ENCODE measurements around the gene AP2B1.

The AP2B1 gene

DNA sequence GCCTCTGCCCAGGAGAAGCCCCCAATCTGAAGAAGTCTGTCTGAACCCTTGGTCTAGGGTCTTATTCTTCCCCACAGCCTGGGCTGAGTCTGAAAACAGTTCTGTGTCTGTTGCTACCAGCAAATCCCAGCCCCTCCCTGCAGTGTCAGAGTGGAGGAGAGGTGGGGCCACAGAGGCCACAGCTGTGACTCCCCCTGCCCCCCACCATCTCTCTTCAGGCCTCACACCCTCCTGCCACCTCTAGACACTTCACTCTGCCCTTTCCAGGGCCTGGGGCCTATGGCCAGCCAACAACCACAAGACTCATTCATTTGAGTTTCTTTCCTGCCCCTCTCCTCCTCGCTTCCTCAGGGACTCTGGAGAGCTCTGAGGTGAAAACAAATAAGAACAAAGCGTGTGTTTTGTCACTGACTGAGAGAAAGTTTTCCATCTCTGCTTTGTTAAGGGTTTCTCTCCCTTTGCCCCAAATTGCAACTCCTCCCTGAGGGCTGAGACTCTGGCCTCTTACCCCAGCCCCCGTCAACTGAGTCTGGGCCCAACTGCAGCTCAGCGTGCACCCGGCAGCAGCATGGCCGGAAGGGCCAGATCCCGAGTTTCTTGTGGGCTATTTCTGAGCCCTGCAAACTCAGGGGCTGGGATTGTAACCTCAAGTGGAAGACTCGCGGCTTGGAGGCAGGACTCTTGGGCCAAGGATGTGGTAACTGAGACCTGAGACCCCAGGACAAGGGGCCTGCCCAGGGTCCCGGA is 186.7 kb downstream of the AP2B1 start:
- Histone ChIP-seq H3K4me3 (ENCODE audit: insufficient read depth, low read depth, low read length) (no peak overlapping the region), H3K27ac (ENCODE audit: insufficient read depth, low read depth, low read length, poor library complexity, severe bottlenecking) (no peak overlapping the region), H3K9me3 (ENCODE audit: control insufficient read depth, low read length) (no peaks in the 10 kb centered on the region), H3K27me3 (ENCODE audit: control insufficient read depth, insufficient read depth, low read length, poor library complexity, severe bottlenecking) (no peaks in the 10 kb centered on the region), H3K4me1 (ENCODE audit: control insufficient read depth, insufficient read depth, low read length) (peaks cover 37% of the 10 kb centered on the region), H3K36me3 (ENCODE audit: control insufficient read depth, insufficient read depth, low read length) (no peaks in the 10 kb centered on the region)
- WGBS, 2 experiments, result 80 to 82% methylated on average over 10 of the region's 10 CpGs

GRCh38 chr17:35774499-35774898 is 187.4 kb downstream of the AP2B1 start:
- Histone ChIP-seq H3K4me1 (ENCODE audit: control insufficient read depth, insufficient read depth, low read length) (peaks cover 37% of the 10 kb centered on the region), H3K27me3 (ENCODE audit: control insufficient read depth, insufficient read depth, low read length, poor library complexity, severe bottlenecking) (no peaks in the 10 kb centered on the region), H3K4me3 (ENCODE audit: insufficient read depth, low read depth, low read length) (no peak overlapping the region), H3K27ac (ENCODE audit: insufficient read depth, low read depth, low read length, poor library complexity, severe bottlenecking) (no peak overlapping the region), H3K36me3 (ENCODE audit: control insufficient read depth, insufficient read depth, low read length) (no peaks in the 10 kb centered on the region), H3K9me3 (ENCODE audit: control insufficient read depth, low read length) (no peaks in the 10 kb centered on the region)
- 75 to 76% methylated on average over 5 of the region's 5 CpGs for whole genome bisulfite sequencing, 2 experiments

GRCh38 chr17:35775039-35775438 is 187.9 kb downstream of the AP2B1 start:
- Histone ChIP-seq H3K27me3 (ENCODE audit: control insufficient read depth, insufficient read depth, low read length, poor library complexity, severe bottlenecking) (no peaks in the 10 kb centered on the region), H3K9me3 (ENCODE audit: control insufficient read depth, low read length) (no peaks in the 10 kb centered on the region), H3K27ac (ENCODE audit: insufficient read depth, low read depth, low read length, poor library complexity, severe bottlenecking) (no peak overlapping the region), H3K4me3 (ENCODE audit: insufficient read depth, low read depth, low read length) (no peak overlapping the region), H3K4me1 (ENCODE audit: control insufficient read depth, insufficient read depth, low read length) (peaks cover 37% of the 10 kb centered on the region), H3K36me3 (ENCODE audit: control insufficient read depth, insufficient read depth, low read length) (no peaks in the 10 kb centered on the region)
- 72 to 80% methylated on average over 5 of the region's 5 CpGs for WGBS, 2 experiments

- Histone ChIP-seq H3K9me3 (ENCODE audit: control insufficient read depth, low read length) (no peaks in the 10 kb centered on the region), H3K27ac (ENCODE audit: insufficient read depth, low read depth, low read length, poor library complexity, severe bottlenecking) (no peak overlapping the region), H3K27me3 (ENCODE audit: control insufficient read depth, insufficient read depth, low read length, poor library complexity, severe bottlenecking) (no peaks in the 10 kb centered on the region), H3K4me3 (ENCODE audit: insufficient read depth, low read depth, low read length) (no peak overlapping the region), H3K4me1 (ENCODE audit: control insufficient read depth, insufficient read depth, low read length) (peaks cover 37% of the 10 kb centered on the region), H3K36me3 (ENCODE audit: control insufficient read depth, insufficient read depth, low read length) (no peaks in the 10 kb centered on the region)
- 91 to 93% methylated on average over 6 of the region's 6 CpGs for WGBS, 2 experiments
Observed at GRCh38 chr17:35775583-35775982, 188.5 kb downstream of the AP2B1 start.
